K562 (cell line): Measurements from ENCODE around the gene NMRAL1. TPM values are rescaled to one million over a fixed set of nuclear protein-coding genes. Genes with fewer than 3 reads are reported as not detected.

Experiments used
- EGR1 ChIP-seq: fragments of 450-650 bp; conservative IDR thresholded peaks from 2 replicates; pipeline ENCODE4 v1.6.1; 2017; ENCODE audit warnings: mild to moderate bottlenecking
- FOS ChIP-seq: IDR thresholded peaks from 3 replicates; pipeline ENCODE4 v1.6.1; 2011; ENCODE audit not compliant: insufficient read length; ENCODE audit errors: extremely low read depth
- GATAD2B ChIP-seq: fragments of 450-650 bp; IDR thresholded peaks from 2 replicates; pipeline ENCODE4 v1.6.1; 2017; ENCODE audit warnings: mild to moderate bottlenecking, borderline replicate concordance
- NR4A1 ChIP-seq, 2 experiments: fragments of 250-450 bp in 1 of 2; fragments of 450-650 bp in 1 of 2; sonication (Bioruptor Pico) in 1 of 2; IDR thresholded peaks; 2 replicates each; pipeline versions ENCODE4 v1.4.0 to v1.6.1; 2016 to 2020; ENCODE audit warnings: mild to moderate bottlenecking in 2 of 2, missing compliant biosample characterization in 1 of 2, missing genetic modification characterization in 1 of 2, moderate library complexity in 1 of 2
- SMARCE1 ChIP-seq: fragments of 450-650 bp; IDR thresholded peaks from 2 replicates; pipeline ENCODE4 v1.7.1; 2016; ENCODE audit warnings: mild to moderate bottlenecking
- TAL1 ChIP-seq: fragments of 450-650 bp; IDR thresholded peaks from 2 replicates; pipeline ENCODE4 v1.6.1; 2016; ENCODE audit warnings: mild to moderate bottlenecking
- TOE1 ChIP-seq, 2 experiments: fragments of 450-650 bp in 1 of 2; sonication (generic) in 1 of 2; formaldehyde crosslinking in 1 of 2; IDR thresholded peaks; 2 replicates each; pipeline versions ENCODE4 v1.7.1 to v1.8.0; 2016 to 2022; ENCODE audit warnings: borderline replicate concordance in 2 of 2, mild to moderate bottlenecking in 2 of 2, antibody characterized with exemption in 1 of 2, inconsistent platforms in 1 of 2, low read depth in 1 of 2, missing genetic modification reagents in 1 of 2, moderate library complexity in 1 of 2
- ZNF282 ChIP-seq: sonication (generic); formaldehyde crosslinking; IDR thresholded peaks from 2 replicates; pipeline ENCODE4 v1.8.1; 2023; ENCODE audit warnings: missing genetic modification reagents
- polyA plus RNA-seq, 8 experiments: library from polyadenylated mRNA; depleted of rRNA in 4 of 8; stranded (reverse) in 5 of 8; unstranded in 3 of 8; fragments of >200 nt; fragmentation: Nextera tagmentation in 2 of 8; fragmentation: Illumina TruSeq in 1 of 8; extraction: Ambion mirVana in 2 of 8; extraction: Trizol in 1 of 8; gene quantifications; 2 replicates each; pipeline versions ENCODE4 v1.2.1 to v1.2.3, GENCODE V29; 2011 to 2014; ENCODE audit warnings: inconsistent platforms in 1 of 8, missing spikeins in 1 of 8
- total RNA-seq, 7 experiments: library from RNA; depleted of rRNA in 6 of 7; stranded (reverse); fragments of >200 nt in 6 of 7; fragmentation: Illumina TruSeq in 2 of 7; extraction: Trizol in 2 of 7; gene quantifications; 2 replicates each; pipeline versions ENCODE4 v1.2.1 to v1.2.3, GENCODE V29; 2011 to 2021; ENCODE audit warnings: low replicate concordance in 1 of 7
- TF ChIP-seq, protein P1 (sequence below): IDR thresholded peaks from 2 replicates; pipeline ENCODE4 v1.6.1; 2016; ENCODE audit warnings: missing genetic modification characterization, missing compliant biosample characterization
- TF ChIP-seq, protein P2 (sequence below), 2 experiments: IDR thresholded peaks; 2 replicates each; pipeline ENCODE4 v1.6.1; 2012; ENCODE audit warnings: improper control_type of control experiment in 2 of 2, low read depth in 2 of 2, low read length in 2 of 2, borderline replicate concordance in 1 of 2
- TF ChIP-seq, protein P3 (sequence below): fragments of 450-650 bp; IDR thresholded peaks from 2 replicates; pipeline ENCODE4 v1.6.1; 2014; ENCODE audit warnings: low read depth, mild to moderate bottlenecking, moderate library complexity, borderline replicate concordance
- TF ChIP-seq, protein P4 (sequence below): fragments of 450-650 bp; formaldehyde crosslinking; IDR thresholded peaks from 2 replicates; pipeline ENCODE4 v1.4.0; 2020; ENCODE audit warnings: mild to moderate bottlenecking, moderate library complexity
- TF ChIP-seq, protein P5 (sequence below): fragments of 450-650 bp; IDR thresholded peaks from 2 replicates; pipeline ENCODE4 v1.6.1; 2016; ENCODE audit warnings: borderline replicate concordance
- TF ChIP-seq, protein P6 (sequence below): fragments of 450-650 bp; IDR thresholded peaks from 2 replicates; pipeline ENCODE4 v1.6.1; 2016

Gene NMRAL1
- total and polyA plus RNA-seq, 9 of the 15 experiments (the other 6 are each of a cell fraction or from before 2014, with no cell fraction given): 6.3 to 116 (median 63.2) TPM

DNA sequence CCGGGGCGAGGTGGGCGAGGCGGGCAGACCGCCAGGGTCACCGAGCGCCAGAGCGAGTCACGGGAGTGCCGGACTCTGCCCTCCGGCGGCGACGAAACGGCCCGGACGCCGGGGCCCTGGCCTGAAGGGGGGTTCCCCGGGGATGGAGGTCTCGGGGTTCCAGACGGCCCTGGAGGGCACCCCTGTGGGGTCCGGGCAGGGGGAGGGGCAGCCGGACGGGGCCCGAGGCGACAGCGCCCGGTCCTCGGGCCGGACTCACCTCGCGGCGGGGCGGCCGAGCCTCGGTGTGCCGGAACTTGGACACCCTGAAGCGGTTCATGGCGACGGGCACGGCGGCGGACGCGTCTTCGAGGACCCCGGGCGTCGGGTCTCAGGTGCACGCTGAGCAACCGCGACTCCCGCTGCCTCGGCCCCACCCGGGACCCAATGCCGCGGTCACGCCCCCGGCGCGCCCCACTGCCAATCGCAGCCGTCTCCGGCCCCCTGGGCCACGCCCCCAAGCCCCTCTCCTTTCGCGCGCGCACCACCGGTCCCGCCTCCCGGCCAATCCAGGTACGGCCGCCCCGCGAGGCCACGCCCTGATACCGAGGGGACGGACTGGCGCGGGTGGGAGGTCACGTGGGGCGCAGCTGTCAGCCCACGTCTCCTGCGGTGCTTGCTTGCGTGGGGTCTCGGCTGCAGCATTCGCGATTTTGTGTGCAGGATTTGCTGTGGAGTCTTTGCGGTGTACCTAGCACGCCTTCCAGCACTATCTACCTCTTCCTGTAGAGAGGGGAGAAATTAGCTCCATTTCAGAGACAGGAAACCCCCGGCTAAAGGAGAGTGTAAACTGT, 58.0 kb downstream of the NMRAL1 start, which contains the start of gene CORO7 (continued):
- TF ChIP-seq, protein P1, sequence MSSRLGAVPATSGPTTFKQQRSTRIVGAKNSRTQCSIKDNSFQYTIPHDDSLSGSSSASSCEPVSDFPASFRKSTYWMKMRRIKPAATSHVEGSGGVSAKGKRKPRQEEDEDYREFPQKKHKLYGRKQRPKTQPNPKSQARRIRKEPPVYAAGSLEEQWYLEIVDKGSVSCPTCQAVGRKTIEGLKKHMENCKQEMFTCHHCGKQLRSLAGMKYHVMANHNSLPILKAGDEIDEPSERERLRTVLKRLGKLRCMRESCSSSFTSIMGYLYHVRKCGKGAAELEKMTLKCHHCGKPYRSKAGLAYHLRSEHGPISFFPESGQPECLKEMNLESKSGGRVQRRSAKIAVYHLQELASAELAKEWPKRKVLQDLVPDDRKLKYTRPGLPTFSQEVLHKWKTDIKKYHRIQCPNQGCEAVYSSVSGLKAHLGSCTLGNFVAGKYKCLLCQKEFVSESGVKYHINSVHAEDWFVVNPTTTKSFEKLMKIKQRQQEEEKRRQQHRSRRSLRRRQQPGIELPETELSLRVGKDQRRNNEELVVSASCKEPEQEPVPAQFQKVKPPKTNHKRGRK: no peak
- TF ChIP-seq, protein P2, sequence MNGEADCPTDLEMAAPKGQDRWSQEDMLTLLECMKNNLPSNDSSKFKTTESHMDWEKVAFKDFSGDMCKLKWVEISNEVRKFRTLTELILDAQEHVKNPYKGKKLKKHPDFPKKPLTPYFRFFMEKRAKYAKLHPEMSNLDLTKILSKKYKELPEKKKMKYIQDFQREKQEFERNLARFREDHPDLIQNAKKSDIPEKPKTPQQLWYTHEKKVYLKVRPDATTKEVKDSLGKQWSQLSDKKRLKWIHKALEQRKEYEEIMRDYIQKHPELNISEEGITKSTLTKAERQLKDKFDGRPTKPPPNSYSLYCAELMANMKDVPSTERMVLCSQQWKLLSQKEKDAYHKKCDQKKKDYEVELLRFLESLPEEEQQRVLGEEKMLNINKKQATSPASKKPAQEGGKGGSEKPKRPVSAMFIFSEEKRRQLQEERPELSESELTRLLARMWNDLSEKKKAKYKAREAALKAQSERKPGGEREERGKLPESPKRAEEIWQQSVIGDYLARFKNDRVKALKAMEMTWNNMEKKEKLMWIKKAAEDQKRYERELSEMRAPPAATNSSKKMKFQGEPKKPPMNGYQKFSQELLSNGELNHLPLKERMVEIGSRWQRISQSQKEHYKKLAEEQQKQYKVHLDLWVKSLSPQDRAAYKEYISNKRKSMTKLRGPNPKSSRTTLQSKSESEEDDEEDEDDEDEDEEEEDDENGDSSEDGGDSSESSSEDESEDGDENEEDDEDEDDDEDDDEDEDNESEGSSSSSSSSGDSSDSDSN (IDR thresholded peaks at IDR 0.05; ENCODE audit: borderline replicate concordance in 1 of 2, low read depth in 2 of 2, low read length in 2 of 2): no peak
- TF ChIP-seq, protein P3, sequence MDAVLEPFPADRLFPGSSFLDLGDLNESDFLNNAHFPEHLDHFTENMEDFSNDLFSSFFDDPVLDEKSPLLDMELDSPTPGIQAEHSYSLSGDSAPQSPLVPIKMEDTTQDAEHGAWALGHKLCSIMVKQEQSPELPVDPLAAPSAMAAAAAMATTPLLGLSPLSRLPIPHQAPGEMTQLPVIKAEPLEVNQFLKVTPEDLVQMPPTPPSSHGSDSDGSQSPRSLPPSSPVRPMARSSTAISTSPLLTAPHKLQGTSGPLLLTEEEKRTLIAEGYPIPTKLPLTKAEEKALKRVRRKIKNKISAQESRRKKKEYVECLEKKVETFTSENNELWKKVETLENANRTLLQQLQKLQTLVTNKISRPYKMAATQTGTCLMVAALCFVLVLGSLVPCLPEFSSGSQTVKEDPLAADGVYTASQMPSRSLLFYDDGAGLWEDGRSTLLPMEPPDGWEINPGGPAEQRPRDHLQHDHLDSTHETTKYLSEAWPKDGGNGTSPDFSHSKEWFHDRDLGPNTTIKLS: 0 out of 2 replicates have a peak, but pooled peaks have one; percentile 18
- TF ChIP-seq TAL1: no peak
- 0 out of 2 replicates have a peak, but pooled peaks have one; percentile 43 for TF ChIP-seq GATAD2B
- TF ChIP-seq NR4A1 (CRISPR knock-in tag; IDR thresholded peaks at IDR 0.05): peak; percentile 25; the same call in 1 of the 2 replicates
- TF ChIP-seq NR4A1 (tag; IDR thresholded peaks at IDR 0.05): no peak
- TF ChIP-seq EGR1: peak; percentile 74
- TF ChIP-seq TOE1 (IDR thresholded peaks at IDR 0.05; ENCODE audit: borderline replicate concordance): peak; percentile 95
- TF ChIP-seq TOE1 (CRISPR knock-in tag; IDR thresholded peaks at IDR 0.05; ENCODE audit: borderline replicate concordance, low read depth): no peak
- 0 out of 2 replicates have a peak, but pooled peaks have one; percentile 79 for TF ChIP-seq ZNF282 (CRISPR knock-in tag)
- TF ChIP-seq, protein P4, sequence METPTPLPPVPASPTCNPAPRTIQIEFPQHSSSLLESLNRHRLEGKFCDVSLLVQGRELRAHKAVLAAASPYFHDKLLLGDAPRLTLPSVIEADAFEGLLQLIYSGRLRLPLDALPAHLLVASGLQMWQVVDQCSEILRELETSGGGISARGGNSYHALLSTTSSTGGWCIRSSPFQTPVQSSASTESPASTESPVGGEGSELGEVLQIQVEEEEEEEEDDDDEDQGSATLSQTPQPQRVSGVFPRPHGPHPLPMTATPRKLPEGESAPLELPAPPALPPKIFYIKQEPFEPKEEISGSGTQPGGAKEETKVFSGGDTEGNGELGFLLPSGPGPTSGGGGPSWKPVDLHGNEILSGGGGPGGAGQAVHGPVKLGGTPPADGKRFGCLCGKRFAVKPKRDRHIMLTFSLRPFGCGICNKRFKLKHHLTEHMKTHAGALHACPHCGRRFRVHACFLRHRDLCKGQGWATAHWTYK (CRISPR knock-in tag): peak; percentile 16; the same call in 1 of the 2 replicates
- TF ChIP-seq SMARCE1: no peak
- peak; percentile 32 for TF ChIP-seq FOS
- TF ChIP-seq, protein P5, sequence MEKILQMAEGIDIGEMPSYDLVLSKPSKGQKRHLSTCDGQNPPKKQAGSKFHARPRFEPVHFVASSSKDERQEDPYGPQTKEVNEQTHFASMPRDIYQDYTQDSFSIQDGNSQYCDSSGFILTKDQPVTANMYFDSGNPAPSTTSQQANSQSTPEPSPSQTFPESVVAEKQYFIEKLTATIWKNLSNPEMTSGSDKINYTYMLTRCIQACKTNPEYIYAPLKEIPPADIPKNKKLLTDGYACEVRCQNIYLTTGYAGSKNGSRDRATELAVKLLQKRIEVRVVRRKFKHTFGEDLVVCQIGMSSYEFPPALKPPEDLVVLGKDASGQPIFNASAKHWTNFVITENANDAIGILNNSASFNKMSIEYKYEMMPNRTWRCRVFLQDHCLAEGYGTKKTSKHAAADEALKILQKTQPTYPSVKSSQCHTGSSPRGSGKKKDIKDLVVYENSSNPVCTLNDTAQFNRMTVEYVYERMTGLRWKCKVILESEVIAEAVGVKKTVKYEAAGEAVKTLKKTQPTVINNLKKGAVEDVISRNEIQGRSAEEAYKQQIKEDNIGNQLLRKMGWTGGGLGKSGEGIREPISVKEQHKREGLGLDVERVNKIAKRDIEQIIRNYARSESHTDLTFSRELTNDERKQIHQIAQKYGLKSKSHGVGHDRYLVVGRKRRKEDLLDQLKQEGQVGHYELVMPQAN: peak; percentile 69; the same call in 1 of the 2 replicates
- TF ChIP-seq, protein P6, sequence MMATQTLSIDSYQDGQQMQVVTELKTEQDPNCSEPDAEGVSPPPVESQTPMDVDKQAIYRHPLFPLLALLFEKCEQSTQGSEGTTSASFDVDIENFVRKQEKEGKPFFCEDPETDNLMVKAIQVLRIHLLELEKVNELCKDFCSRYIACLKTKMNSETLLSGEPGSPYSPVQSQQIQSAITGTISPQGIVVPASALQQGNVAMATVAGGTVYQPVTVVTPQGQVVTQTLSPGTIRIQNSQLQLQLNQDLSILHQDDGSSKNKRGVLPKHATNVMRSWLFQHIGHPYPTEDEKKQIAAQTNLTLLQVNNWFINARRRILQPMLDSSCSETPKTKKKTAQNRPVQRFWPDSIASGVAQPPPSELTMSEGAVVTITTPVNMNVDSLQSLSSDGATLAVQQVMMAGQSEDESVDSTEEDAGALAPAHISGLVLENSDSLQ: peak; percentile 87
